Chondrocyte (in vitro differentiated cells): ENCODE measurements around the gene PDE6G. TPM values are rescaled to one million over a fixed set of nuclear protein-coding genes. Genes with fewer than 3 reads are reported as not detected.

ENCODE experiments used
- DNase-seq: peaks from one replicate; pipeline ENCODE4 v3.0.0; 2021; ENCODE audit warnings: mixed read lengths, low spot score
- H3K27ac Mint-ChIP-seq: one replicate; pipeline ENCODE4 v1.8.0; 2021; ENCODE audit warnings: mild to moderate bottlenecking, moderate library complexity, mixed read lengths; ENCODE audit not compliant: unreplicated experiment
- H3K27me3 Mint-ChIP-seq: 2 replicates; pipeline ENCODE4 v1.8.0; 2021; ENCODE audit warnings: low read depth, mixed read lengths
- H3K36me3 Mint-ChIP-seq: 2 replicates; pipeline ENCODE4 v1.8.0; 2021; ENCODE audit warnings: low read depth, mixed read lengths
- H3K4me1 Mint-ChIP-seq: 2 replicates; pipeline ENCODE4 v1.8.0; 2021; ENCODE audit warnings: low read depth, mild to moderate bottlenecking, mixed read lengths
- H3K4me3 Mint-ChIP-seq: one replicate; pipeline ENCODE4 v1.8.0; 2021; ENCODE audit warnings: mild to moderate bottlenecking, moderate library complexity, mixed read lengths; ENCODE audit not compliant: unreplicated experiment
- H3K9me3 Mint-ChIP-seq: 2 replicates; pipeline ENCODE4 v1.8.0; 2021; ENCODE audit warnings: low read depth, mixed read lengths
- total RNA-seq: library from RNA; stranded (reverse); gene quantifications from 3 replicates; pipeline ENCODE4 v1.2.1, GENCODE V29; 2021
- TF ChIP-seq, protein P1 (sequence below): fragments of 200-600 bp; sonication (generic); IDR thresholded peaks from 2 replicates; pipeline ENCODE4 v1.5.0; 2021; ENCODE audit warnings: antibody characterized with exemption, mild to moderate bottlenecking, moderate library complexity

Gene PDE6G
- total RNA-seq, 1 donor from 2014 or later, result not detected

DNA sequence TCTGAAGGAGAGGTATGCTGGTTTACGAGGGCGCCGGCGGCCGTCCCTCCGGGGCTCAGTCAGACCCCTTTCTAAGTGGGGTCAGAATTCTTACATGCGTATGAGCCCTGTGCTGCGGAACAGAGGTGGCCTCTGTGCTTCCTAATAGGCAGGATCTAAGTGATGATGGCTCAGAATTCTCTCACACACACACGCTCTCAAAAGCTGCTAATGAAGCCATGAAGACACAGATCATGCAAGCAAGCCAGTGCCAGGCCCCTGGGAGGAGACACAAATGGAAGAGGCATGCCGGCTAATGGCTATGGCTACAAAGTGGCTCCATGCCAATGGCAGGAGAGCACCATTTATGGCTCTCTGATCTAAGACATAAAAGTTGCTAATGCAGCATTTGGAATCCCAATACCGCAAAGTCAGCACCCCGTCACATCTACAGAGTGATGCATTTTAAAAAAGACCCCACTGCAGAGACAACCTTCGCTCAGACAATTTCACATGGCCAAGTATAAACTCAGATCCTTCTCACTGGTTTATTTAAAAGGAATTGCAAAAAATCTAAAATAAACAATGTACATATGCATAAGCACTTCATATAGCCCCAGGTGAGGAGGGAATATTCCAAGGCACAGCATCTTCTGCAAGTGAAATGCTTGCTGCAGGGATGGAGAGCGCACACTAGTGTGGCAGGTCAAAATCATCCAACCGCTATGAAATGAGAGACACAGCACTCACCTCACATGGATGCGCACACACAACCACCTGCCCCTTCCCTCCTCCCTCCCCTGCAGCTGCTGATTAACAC, 44.0 kb downstream of the PDE6G start:
- no peaks in the 10 kb centered on the region for H3K27me3 Mint-ChIP-seq
- H3K9me3 Mint-ChIP-seq, result no peaks in the 10 kb centered on the region
- no peak overlapping the region for H3K4me3 Mint-ChIP-seq
- H3K36me3 Mint-ChIP-seq, result peaks cover 24% of the 10 kb centered on the region
- no peak overlapping the region for H3K27ac Mint-ChIP-seq
- H3K4me1 Mint-ChIP-seq, result peaks cover 24% of the 10 kb centered on the region
- TF ChIP-seq, protein P1, sequence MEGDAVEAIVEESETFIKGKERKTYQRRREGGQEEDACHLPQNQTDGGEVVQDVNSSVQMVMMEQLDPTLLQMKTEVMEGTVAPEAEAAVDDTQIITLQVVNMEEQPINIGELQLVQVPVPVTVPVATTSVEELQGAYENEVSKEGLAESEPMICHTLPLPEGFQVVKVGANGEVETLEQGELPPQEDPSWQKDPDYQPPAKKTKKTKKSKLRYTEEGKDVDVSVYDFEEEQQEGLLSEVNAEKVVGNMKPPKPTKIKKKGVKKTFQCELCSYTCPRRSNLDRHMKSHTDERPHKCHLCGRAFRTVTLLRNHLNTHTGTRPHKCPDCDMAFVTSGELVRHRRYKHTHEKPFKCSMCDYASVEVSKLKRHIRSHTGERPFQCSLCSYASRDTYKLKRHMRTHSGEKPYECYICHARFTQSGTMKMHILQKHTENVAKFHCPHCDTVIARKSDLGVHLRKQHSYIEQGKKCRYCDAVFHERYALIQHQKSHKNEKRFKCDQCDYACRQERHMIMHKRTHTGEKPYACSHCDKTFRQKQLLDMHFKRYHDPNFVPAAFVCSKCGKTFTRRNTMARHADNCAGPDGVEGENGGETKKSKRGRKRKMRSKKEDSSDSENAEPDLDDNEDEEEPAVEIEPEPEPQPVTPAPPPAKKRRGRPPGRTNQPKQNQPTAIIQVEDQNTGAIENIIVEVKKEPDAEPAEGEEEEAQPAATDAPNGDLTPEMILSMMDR, result no peak
- no peak for DNase-seq

DNA sequence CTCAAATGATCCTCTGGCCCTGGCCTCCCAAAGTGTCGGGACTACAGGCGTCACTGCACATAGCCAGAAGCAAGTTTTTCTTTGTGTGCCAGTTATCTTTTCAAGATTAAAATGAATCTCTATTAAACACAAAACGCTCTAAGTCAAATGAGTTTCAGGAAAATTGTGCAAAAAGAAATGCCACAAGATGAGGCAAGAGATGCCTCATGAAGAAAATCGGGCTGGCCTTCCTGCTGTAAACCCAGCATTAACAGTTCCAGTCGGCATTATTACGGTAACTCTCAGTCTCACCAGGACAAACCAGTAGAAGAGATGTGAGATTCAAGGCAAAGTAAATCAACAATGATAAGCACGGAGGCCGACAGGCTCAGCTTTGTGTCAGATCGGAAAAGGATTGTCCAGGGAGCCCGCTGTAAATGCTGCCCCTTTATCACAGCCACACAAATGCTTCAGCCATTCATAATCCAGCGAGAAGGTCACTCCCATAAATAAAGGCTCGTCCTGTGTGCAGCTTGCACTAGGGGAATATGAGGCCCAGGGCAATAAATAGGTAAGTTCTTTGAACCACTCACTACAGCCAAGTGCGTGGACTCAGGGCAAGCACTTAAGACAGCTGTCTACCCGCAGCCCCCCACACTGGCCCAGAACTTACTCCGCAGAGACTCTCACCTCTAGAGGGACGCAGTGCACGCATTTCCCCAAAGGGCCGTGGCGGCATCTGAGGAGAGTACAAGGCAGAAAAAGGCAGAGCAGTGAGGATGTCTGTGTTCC, 46.6 kb downstream of the PDE6G start:
- TF ChIP-seq, protein P1, result no peak
- no peak overlapping the region for H3K27ac Mint-ChIP-seq
- H3K36me3 Mint-ChIP-seq, result peaks cover 24% of the 10 kb centered on the region
- no peaks in the 10 kb centered on the region for H3K9me3 Mint-ChIP-seq
- H3K4me3 Mint-ChIP-seq, result no peak overlapping the region
- H3K4me1 Mint-ChIP-seq, result peaks cover 15% of the 10 kb centered on the region
- no peaks in the 10 kb centered on the region for H3K27me3 Mint-ChIP-seq
- DNase-seq, result no peak

DNA sequence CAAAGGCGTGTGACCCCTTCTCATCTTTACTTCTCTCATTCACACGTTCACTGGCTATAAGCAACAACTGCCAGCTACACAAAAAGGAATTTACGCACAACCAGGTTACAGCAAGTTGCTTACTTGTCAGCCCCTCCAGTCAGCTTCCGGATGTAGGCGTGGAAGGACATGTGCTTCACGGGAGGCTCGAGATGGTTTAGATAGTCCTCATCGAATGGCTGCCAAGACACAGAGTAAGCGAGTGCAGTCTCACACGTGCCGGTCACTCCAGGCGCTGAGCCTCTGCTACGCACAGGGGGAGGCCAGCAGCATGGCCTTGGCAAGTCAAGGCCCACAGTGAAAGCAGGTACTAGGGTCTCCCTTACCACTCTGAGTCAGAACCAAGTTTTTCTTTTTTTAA, 47.7 kb downstream of the PDE6G start:
- H3K36me3 Mint-ChIP-seq, result peaks cover 26% of the 10 kb centered on the region
- DNase-seq, result no peak
- no peaks in the 10 kb centered on the region for H3K9me3 Mint-ChIP-seq
- TF ChIP-seq, protein P1, result no peak
- H3K4me3 Mint-ChIP-seq, result no peak overlapping the region
- no peak overlapping the region for H3K27ac Mint-ChIP-seq
- H3K27me3 Mint-ChIP-seq, result no peaks in the 10 kb centered on the region
- H3K4me1 Mint-ChIP-seq, result peaks cover 3% of the 10 kb centered on the region

DNA sequence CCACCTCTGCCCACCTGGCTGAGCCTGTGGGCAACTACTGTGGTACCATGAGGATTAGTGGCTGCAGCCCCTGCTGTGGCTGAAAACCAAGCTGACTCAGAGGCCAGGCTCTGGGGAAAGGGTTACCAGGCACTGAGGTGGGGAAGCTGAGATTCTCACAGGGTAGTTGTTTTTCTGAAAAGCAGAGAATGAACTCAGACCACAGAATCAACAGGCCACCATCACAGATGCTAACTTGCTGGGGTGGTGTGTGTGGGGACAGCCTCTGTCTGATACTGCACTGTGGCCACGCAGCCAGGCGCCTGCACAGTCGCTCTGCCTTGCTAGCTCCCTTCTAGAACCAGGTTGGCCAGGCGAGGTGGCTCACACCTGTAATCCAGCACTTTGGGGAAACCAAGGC, 48.3 kb downstream of the PDE6G start:
- Mint-ChIP-seq H3K9me3 (no peaks in the 10 kb centered on the region), H3K27me3 (no peaks in the 10 kb centered on the region), H3K27ac (no peak overlapping the region), H3K4me1 (no peaks in the 10 kb centered on the region), H3K36me3 (peaks cover 26% of the 10 kb centered on the region), H3K4me3 (no peak overlapping the region)
- TF ChIP-seq, protein P1, result no peak
- DNase-seq, result no peak

DNA sequence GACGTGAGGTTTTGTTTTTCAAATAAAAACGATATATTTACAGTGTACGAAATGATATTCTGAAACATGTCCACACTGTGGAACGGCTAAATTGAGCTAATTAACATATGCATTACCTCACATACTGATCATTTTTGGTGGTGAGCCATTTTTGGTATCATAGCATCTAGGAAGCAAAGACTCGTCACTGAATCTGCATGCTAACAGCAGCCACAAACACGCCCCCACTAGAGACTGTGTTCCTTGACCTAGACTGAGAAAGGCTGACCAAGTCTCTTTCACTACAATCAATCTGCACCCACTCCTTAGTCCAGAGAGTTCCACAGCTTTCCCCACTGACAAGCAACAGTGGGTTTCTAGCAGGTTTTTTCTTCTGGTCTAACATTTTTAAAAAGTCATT, 48.9 kb downstream of the PDE6G start:
- Mint-ChIP-seq H3K27me3 (no peaks in the 10 kb centered on the region), H3K9me3 (no peaks in the 10 kb centered on the region), H3K27ac (no peak overlapping the region), H3K36me3 (peaks cover 26% of the 10 kb centered on the region), H3K4me3 (no peak overlapping the region), H3K4me1 (no peaks in the 10 kb centered on the region)
- DNase-seq, result no peak
- TF ChIP-seq, protein P1, result no peak
